HEK293 (cell line): ENCODE results near the gene AMER3.

Experiments used
- CTCF ChIA-PET: fragments of 350-600 bp; formaldehyde crosslinking; extraction: SDS; loops from one replicate; lab custom pipeline; 2021; ENCODE audit warnings: antibody characterized with exemption; lab: Yijun Ruan, JAX
- POLR2A ChIA-PET: fragments of 300-600 bp; formaldehyde crosslinking; extraction: SDS; loops from one replicate; lab custom pipeline; 2020; ENCODE audit warnings: antibody characterized with exemption, inconsistent platforms; lab: Yijun Ruan, JAX
- H3K27ac ChIP-seq: fragments of 200-500 bp; sonication (Bioruptor generic); 2 replicates; pipeline ENCODE4 v1.5.1; 2014; ENCODE audit warnings: low read depth, low read length, control low read depth, inconsistent platforms; ENCODE audit errors: extremely low read depth
- H3K36me3 ChIP-seq, 2 experiments: fragments of 200-500 bp in 1 of 2; sonication (Bioruptor generic) in 1 of 2; 1 replicate in 1 of 2; 2 replicates in 1 of 2; pipeline ENCODE4 v1.5.1; 2014 to 2017; ENCODE audit warnings: inconsistent platforms in 2 of 2, low read length in 2 of 2; ENCODE audit not compliant: control insufficient read depth in 2 of 2, insufficient read depth in 1 of 2
- H3K4me1 ChIP-seq: fragments of 200-500 bp; sonication (Bioruptor generic); 2 replicates; pipeline ENCODE4 v1.5.1; 2014; ENCODE audit warnings: mild to moderate bottlenecking, low read length, inconsistent platforms; ENCODE audit not compliant: control insufficient read depth, insufficient read depth
- H3K4me3 ChIP-seq: 2 replicates; pipeline ENCODE4 v1.5.1; 2011; ENCODE audit warnings: low read depth, mild to moderate bottlenecking, control low read depth, low read length, moderate library complexity
- H3K9me3 ChIP-seq: fragments of 200-500 bp; sonication (Bioruptor generic); 2 replicates; pipeline ENCODE4 v1.5.1; 2014; ENCODE audit warnings: low read depth, low read length, inconsistent platforms; ENCODE audit not compliant: control insufficient read depth, insufficient read depth
- EGR2 ChIP-seq: fragments of 450-650 bp; formaldehyde crosslinking; IDR thresholded peaks from 2 replicates; pipeline ENCODE4 v1.5.1; 2016; ENCODE audit warnings: low read depth, missing biosample characterization, missing genetic modification characterization
- FEZF1 ChIP-seq: fragments of 450-650 bp; formaldehyde crosslinking; IDR thresholded peaks from 2 replicates; pipeline ENCODE4 v1.5.1; 2016; ENCODE audit warnings: missing biosample characterization, missing genetic modification characterization
- HOXC10 ChIP-seq: sonication (generic); formaldehyde crosslinking; IDR thresholded peaks from 2 replicates; pipeline ENCODE4 v1.8.1; 2023; ENCODE audit warnings: mild to moderate bottlenecking, missing genetic modification reagents
- KLF10 ChIP-seq: fragments of 450-650 bp; IDR thresholded peaks from 2 replicates; pipeline ENCODE4 v1.5.1; 2018; ENCODE audit warnings: missing biosample characterization, mild to moderate bottlenecking, missing genetic modification characterization
- KLF7 ChIP-seq: fragments of 450-650 bp; formaldehyde crosslinking; IDR thresholded peaks from 2 replicates; pipeline ENCODE4 v1.5.1; 2016; ENCODE audit warnings: missing biosample characterization, missing genetic modification characterization, borderline replicate concordance
- KLF8 ChIP-seq: fragments of 450-650 bp; formaldehyde crosslinking; IDR thresholded peaks from 2 replicates; pipeline ENCODE4 v1.5.1; 2016; ENCODE audit warnings: missing biosample characterization, missing genetic modification characterization
- KLF9 ChIP-seq: fragments of 450-650 bp; formaldehyde crosslinking; IDR thresholded peaks from 2 replicates; pipeline ENCODE4 v1.5.1; 2016; ENCODE audit warnings: missing biosample characterization, missing genetic modification characterization, low read depth
- REPIN1 ChIP-seq: fragments of 450-650 bp; formaldehyde crosslinking; IDR thresholded peaks from 2 replicates; pipeline ENCODE4 v1.5.1; 2017; ENCODE audit warnings: missing biosample characterization, missing genetic modification characterization, low read depth
- YY2 ChIP-seq: fragments of 450-650 bp; formaldehyde crosslinking; IDR thresholded peaks from 2 replicates; pipeline ENCODE4 v1.5.1; 2016; ENCODE audit warnings: missing biosample characterization, missing genetic modification characterization
- ZNF140 ChIP-seq: fragments of 450-650 bp; formaldehyde crosslinking; IDR thresholded peaks from 2 replicates; pipeline ENCODE4 v1.5.1; 2016; ENCODE audit warnings: missing biosample characterization, missing genetic modification characterization
- ZNF148 ChIP-seq: fragments of 450-650 bp; formaldehyde crosslinking; IDR thresholded peaks from 2 replicates; pipeline ENCODE4 v1.5.0; 2017; ENCODE audit warnings: missing biosample characterization, missing genetic modification characterization, borderline replicate concordance
- ZNF175 ChIP-seq: fragments of 450-650 bp; formaldehyde crosslinking; IDR thresholded peaks from 2 replicates; pipeline ENCODE4 v1.5.1; 2016; ENCODE audit warnings: missing biosample characterization, missing genetic modification characterization
- ZNF19 ChIP-seq: fragments of 450-650 bp; formaldehyde crosslinking; IDR thresholded peaks from 2 replicates; pipeline ENCODE4; 2016; ENCODE audit warnings: missing biosample characterization, missing genetic modification characterization, low read depth
- ZNF221 ChIP-seq: fragments of 450-650 bp; formaldehyde crosslinking; IDR thresholded peaks from 2 replicates; pipeline ENCODE4 v1.5.1; 2017; ENCODE audit warnings: missing biosample characterization, missing genetic modification characterization, borderline replicate concordance
- ZNF223 ChIP-seq: fragments of 450-650 bp; formaldehyde crosslinking; IDR thresholded peaks from 2 replicates; pipeline ENCODE4 v1.5.1; 2016; ENCODE audit warnings: missing biosample characterization, missing genetic modification characterization
- ZNF239 ChIP-seq: fragments of 450-650 bp; formaldehyde crosslinking; IDR thresholded peaks from 2 replicates; pipeline ENCODE4 v1.5.1; 2016; ENCODE audit warnings: missing biosample characterization, missing genetic modification characterization
- ZNF354C ChIP-seq: fragments of 450-650 bp; formaldehyde crosslinking; IDR thresholded peaks from 2 replicates; pipeline ENCODE4 v1.5.1; 2016; ENCODE audit warnings: missing biosample characterization, missing genetic modification characterization, low read depth, borderline replicate concordance
- ZNF394 ChIP-seq: fragments of 450-650 bp; formaldehyde crosslinking; IDR thresholded peaks from 2 replicates; pipeline ENCODE4 v1.5.1; 2016; ENCODE audit warnings: missing biosample characterization, missing genetic modification characterization, mild to moderate bottlenecking, moderate library complexity, borderline replicate concordance
- ZNF624 ChIP-seq: fragments of 450-650 bp; formaldehyde crosslinking; IDR thresholded peaks from 2 replicates; pipeline ENCODE4 v1.5.1; 2017; ENCODE audit warnings: missing biosample characterization, missing genetic modification characterization
- ZNF670 ChIP-seq: fragments of 450-650 bp; formaldehyde crosslinking; IDR thresholded peaks from 2 replicates; pipeline ENCODE4 v1.5.1; 2016; ENCODE audit warnings: missing biosample characterization, missing genetic modification characterization, low read depth
- ZNF837 ChIP-seq: fragments of 450-650 bp; formaldehyde crosslinking; IDR thresholded peaks from 2 replicates; pipeline ENCODE4 v1.5.1; 2016; ENCODE audit warnings: missing biosample characterization, missing genetic modification characterization
- ZXDB ChIP-seq: fragments of 450-650 bp; formaldehyde crosslinking; IDR thresholded peaks from 2 replicates; pipeline ENCODE4 v1.5.1; 2016; ENCODE audit warnings: missing biosample characterization, missing genetic modification characterization
- TF ChIP-seq, protein P1 (sequence below): fragments of 450-650 bp; formaldehyde crosslinking; IDR thresholded peaks from 2 replicates; pipeline ENCODE4 v1.5.1; 2016; ENCODE audit warnings: missing biosample characterization, missing genetic modification characterization
- TF ChIP-seq, protein P2 (sequence below): fragments of 450-650 bp; formaldehyde crosslinking; IDR thresholded peaks from 2 replicates; pipeline ENCODE4 v1.5.1; 2016; ENCODE audit warnings: missing biosample characterization, missing genetic modification characterization, borderline replicate concordance
- TF ChIP-seq, protein P3 (sequence below): fragments of 450-650 bp; formaldehyde crosslinking; IDR thresholded peaks from 2 replicates; pipeline ENCODE4 v1.5.1; 2017; ENCODE audit warnings: missing biosample characterization, missing genetic modification characterization
- TF ChIP-seq, protein P4 (sequence below): fragments of 450-650 bp; formaldehyde crosslinking; IDR thresholded peaks from 2 replicates; pipeline ENCODE4 v1.5.1; 2016; ENCODE audit warnings: missing biosample characterization, missing genetic modification characterization

AMER3 gene

GRCh38 chr2:130810490-130810889 lies 55.1 kb downstream of the AMER3 start:
- no peak overlapping the region for H3K4me3 ChIP-seq
- ChIA-PET CTCF (no interaction called here), POLR2A (no interaction called here)
- H3K27ac ChIP-seq: no peak overlapping the region
- H3K36me3 ChIP-seq: no peaks in the 10 kb centered on the region
- no peaks in the 10 kb centered on the region for H3K4me1 ChIP-seq
- H3K9me3 ChIP-seq: no peaks in the 10 kb centered on the region
- TF ChIP-seq ZNF140 (no peak), YY2 (tag by site-specific recombination) (no peak), REPIN1 (tag by site-specific recombination) (no peak), HOXC10 (CRISPR knock-in tag) (no peak), ZNF148 (tag by site-specific recombination) (no peak), ZNF670 (no peak), KLF8 (tag by site-specific recombination) (no peak), ZXDB (tag by site-specific recombination) (no peak), ZNF354C (no peak), ZNF837 (tag by site-specific recombination) (no peak), KLF9 (tag by site-specific recombination) (no peak), EGR2 (no peak)
- TF ChIP-seq, protein P1, sequence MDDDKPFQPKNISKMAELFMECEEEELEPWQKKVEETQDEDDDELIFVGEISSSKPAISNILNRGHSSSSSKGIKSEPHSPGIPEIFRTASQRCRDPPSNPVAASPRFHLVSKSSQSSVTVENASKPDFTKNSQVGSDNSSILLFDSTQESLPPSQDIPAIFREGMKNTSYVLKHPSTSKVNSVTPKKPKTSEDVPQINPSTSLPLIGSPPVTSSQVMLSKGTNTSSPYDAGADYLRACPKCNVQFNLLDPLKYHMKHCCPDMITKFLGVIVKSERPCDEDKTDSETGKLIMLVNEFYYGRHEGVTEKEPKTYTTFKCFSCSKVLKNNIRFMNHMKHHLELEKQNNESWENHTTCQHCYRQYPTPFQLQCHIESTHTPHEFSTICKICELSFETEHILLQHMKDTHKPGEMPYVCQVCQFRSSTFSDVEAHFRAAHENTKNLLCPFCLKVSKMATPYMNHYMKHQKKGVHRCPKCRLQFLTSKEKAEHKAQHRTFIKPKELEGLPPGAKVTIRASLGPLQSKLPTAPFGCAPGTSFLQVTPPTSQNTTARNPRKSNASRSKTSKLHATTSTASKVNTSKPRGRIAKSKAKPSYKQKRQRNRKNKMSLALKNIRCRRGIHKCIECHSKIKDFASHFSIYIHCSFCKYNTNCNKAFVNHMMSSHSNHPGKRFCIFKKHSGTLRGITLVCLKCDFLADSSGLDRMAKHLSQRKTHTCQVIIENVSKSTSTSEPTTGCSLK (tag by site-specific recombination): no peak
- TF ChIP-seq, protein P2, sequence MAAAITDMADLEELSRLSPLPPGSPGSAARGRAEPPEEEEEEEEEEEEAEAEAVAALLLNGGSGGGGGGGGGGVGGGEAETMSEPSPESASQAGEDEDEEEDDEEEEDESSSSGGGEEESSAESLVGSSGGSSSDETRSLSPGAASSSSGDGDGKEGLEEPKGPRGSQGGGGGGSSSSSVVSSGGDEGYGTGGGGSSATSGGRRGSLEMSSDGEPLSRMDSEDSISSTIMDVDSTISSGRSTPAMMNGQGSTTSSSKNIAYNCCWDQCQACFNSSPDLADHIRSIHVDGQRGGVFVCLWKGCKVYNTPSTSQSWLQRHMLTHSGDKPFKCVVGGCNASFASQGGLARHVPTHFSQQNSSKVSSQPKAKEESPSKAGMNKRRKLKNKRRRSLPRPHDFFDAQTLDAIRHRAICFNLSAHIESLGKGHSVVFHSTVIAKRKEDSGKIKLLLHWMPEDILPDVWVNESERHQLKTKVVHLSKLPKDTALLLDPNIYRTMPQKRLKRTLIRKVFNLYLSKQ (tag by site-specific recombination): no peak

GRCh38 chr2:130813722-130814121 lies 58.4 kb downstream of the AMER3 start:
- Histone ChIP-seq H3K36me3 (no peaks in the 10 kb centered on the region), H3K4me1 (no peaks in the 10 kb centered on the region), H3K4me3 (no peak overlapping the region), H3K27ac (no peak overlapping the region), H3K9me3 (no peaks in the 10 kb centered on the region)
- ChIA-PET CTCF (no interaction called here), POLR2A (no interaction called here)
- TF ChIP-seq ZNF354C: no peak
- TF ChIP-seq ZNF19: no peak
- no peak for TF ChIP-seq KLF7 (tag by site-specific recombination)
- TF ChIP-seq, protein P3, sequence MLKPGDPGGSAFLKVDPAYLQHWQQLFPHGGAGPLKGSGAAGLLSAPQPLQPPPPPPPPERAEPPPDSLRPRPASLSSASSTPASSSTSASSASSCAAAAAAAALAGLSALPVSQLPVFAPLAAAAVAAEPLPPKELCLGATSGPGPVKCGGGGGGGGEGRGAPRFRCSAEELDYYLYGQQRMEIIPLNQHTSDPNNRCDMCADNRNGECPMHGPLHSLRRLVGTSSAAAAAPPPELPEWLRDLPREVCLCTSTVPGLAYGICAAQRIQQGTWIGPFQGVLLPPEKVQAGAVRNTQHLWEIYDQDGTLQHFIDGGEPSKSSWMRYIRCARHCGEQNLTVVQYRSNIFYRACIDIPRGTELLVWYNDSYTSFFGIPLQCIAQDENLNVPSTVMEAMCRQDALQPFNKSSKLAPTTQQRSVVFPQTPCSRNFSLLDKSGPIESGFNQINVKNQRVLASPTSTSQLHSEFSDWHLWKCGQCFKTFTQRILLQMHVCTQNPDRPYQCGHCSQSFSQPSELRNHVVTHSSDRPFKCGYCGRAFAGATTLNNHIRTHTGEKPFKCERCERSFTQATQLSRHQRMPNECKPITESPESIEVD (tag by site-specific recombination): no peak
- no peak for TF ChIP-seq ZNF239 (tag by site-specific recombination)
- TF ChIP-seq ZNF223: no peak
- TF ChIP-seq KLF8 (tag by site-specific recombination): no peak
- TF ChIP-seq FEZF1: no peak
- TF ChIP-seq, protein P4, sequence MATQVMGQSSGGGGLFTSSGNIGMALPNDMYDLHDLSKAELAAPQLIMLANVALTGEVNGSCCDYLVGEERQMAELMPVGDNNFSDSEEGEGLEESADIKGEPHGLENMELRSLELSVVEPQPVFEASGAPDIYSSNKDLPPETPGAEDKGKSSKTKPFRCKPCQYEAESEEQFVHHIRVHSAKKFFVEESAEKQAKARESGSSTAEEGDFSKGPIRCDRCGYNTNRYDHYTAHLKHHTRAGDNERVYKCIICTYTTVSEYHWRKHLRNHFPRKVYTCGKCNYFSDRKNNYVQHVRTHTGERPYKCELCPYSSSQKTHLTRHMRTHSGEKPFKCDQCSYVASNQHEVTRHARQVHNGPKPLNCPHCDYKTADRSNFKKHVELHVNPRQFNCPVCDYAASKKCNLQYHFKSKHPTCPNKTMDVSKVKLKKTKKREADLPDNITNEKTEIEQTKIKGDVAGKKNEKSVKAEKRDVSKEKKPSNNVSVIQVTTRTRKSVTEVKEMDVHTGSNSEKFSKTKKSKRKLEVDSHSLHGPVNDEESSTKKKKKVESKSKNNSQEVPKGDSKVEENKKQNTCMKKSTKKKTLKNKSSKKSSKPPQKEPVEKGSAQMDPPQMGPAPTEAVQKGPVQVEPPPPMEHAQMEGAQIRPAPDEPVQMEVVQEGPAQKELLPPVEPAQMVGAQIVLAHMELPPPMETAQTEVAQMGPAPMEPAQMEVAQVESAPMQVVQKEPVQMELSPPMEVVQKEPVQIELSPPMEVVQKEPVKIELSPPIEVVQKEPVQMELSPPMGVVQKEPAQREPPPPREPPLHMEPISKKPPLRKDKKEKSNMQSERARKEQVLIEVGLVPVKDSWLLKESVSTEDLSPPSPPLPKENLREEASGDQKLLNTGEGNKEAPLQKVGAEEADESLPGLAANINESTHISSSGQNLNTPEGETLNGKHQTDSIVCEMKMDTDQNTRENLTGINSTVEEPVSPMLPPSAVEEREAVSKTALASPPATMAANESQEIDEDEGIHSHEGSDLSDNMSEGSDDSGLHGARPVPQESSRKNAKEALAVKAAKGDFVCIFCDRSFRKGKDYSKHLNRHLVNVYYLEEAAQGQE (tag by site-specific recombination): no peak
- no peak for TF ChIP-seq KLF10 (tag by site-specific recombination)
- TF ChIP-seq ZNF394: no peak
- TF ChIP-seq ZNF221 (tag by site-specific recombination): no peak
- TF ChIP-seq ZNF624 (tag by site-specific recombination): no peak
- no peak for TF ChIP-seq ZNF175 (tag by site-specific recombination)
